H9 (cell line): ENCODE measurements around the gene LCMT2. TPM values are rescaled to one million over a fixed set of nuclear protein-coding genes. Genes with fewer than 3 reads are reported as not detected.

Source experiments
- DNase-seq: peaks from one replicate; pipeline ENCODE4 v3.0.0-alpha.2; 2017
- H2AFZ ChIP-seq: one replicate; pipeline ENCODE4 v1.6.1; 2013; ENCODE audit warnings: mild to moderate bottlenecking, low read length, control low read depth, moderate library complexity
- H2AK5ac ChIP-seq: 2 replicates; pipeline ENCODE4 v1.6.1; 2013; ENCODE audit warnings: low read length, control low read depth, mixed read lengths; ENCODE audit not compliant: insufficient read length
- H2BK120ac ChIP-seq: one replicate; pipeline ENCODE4 v1.6.1; 2013; ENCODE audit warnings: low read depth, mild to moderate bottlenecking, low read length, control low read depth, inconsistent platforms; ENCODE audit not compliant: poor library complexity, severe bottlenecking
- H2BK12ac ChIP-seq: 2 replicates; pipeline ENCODE4 v1.6.1; 2013; ENCODE audit warnings: low read length, control low read depth, mixed read lengths, low read depth; ENCODE audit not compliant: insufficient read length
- H2BK15ac ChIP-seq: 2 replicates; pipeline ENCODE4 v1.6.1; 2013; ENCODE audit warnings: low read depth, low read length, control low read depth
- H2BK20ac ChIP-seq: one replicate; pipeline ENCODE4 v1.6.1; 2013; ENCODE audit warnings: low read depth, mild to moderate bottlenecking, low read length, control low read depth, inconsistent platforms; ENCODE audit not compliant: poor library complexity, severe bottlenecking
- H2BK5ac ChIP-seq: 2 replicates; pipeline ENCODE4 v1.6.1; 2013; ENCODE audit warnings: low read length, control low read depth, mixed read lengths; ENCODE audit not compliant: insufficient read length
- H3K14ac ChIP-seq: 2 replicates; pipeline ENCODE4 v1.6.1; 2013; ENCODE audit warnings: low read length, control low read depth; ENCODE audit not compliant: insufficient read depth
- H3K18ac ChIP-seq: 2 replicates; pipeline ENCODE4 v1.6.1; 2013; ENCODE audit warnings: low read depth, mild to moderate bottlenecking, mixed read lengths, low read length, control low read depth; ENCODE audit not compliant: insufficient read length
- H3K23ac ChIP-seq: 2 replicates; pipeline ENCODE4 v1.6.1; 2013; ENCODE audit warnings: low read length, control low read depth, mixed read lengths, low read depth; ENCODE audit not compliant: insufficient read length
- H3K23me2 ChIP-seq: 2 replicates; pipeline ENCODE4 v1.6.1; 2013; ENCODE audit warnings: low read depth, mild to moderate bottlenecking, mixed read lengths, low read length, control low read depth; ENCODE audit not compliant: insufficient read length, poor library complexity, severe bottlenecking
- H3K27ac ChIP-seq: 2 replicates; pipeline ENCODE4 v1.5.1; 2013; ENCODE audit warnings: low read length, control low read depth, mixed read lengths, low read depth; ENCODE audit not compliant: insufficient read length
- H3K27me3 ChIP-seq: 2 replicates; pipeline ENCODE4 v1.6.1; 2013; ENCODE audit warnings: low read length, control low read depth, inconsistent platforms; ENCODE audit not compliant: insufficient read depth
- H3K4ac ChIP-seq: 2 replicates; pipeline ENCODE4 v1.6.1; 2013; ENCODE audit warnings: low read depth, mild to moderate bottlenecking, control low read depth, inconsistent platforms, low read length, moderate library complexity
- H3K4me1 ChIP-seq: 2 replicates; pipeline ENCODE4 v1.6.1; 2013; ENCODE audit warnings: low read length, control low read depth, inconsistent platforms; ENCODE audit not compliant: insufficient read depth
- H3K4me2 ChIP-seq: 2 replicates; pipeline ENCODE4 v1.6.1; 2013; ENCODE audit warnings: low read length, control low read depth, mixed read lengths; ENCODE audit not compliant: insufficient read length, insufficient read depth
- H3K56ac ChIP-seq: 2 replicates; pipeline ENCODE4 v1.6.1; 2013; ENCODE audit warnings: low read depth, mild to moderate bottlenecking, mixed read lengths, low read length, control low read depth; ENCODE audit not compliant: insufficient read length
- H3K79me1 ChIP-seq: 2 replicates; pipeline ENCODE4 v1.6.1; 2013; ENCODE audit warnings: low read depth, mild to moderate bottlenecking, moderate library complexity, low read length, control low read depth, inconsistent platforms; ENCODE audit not compliant: insufficient read depth, poor library complexity, severe bottlenecking
- H3K79me2 ChIP-seq: 2 replicates; pipeline ENCODE4 v1.6.1; 2013; ENCODE audit warnings: low read length, control low read depth, inconsistent platforms; ENCODE audit not compliant: insufficient read depth
- H3K9ac ChIP-seq: 2 replicates; pipeline ENCODE4 v1.6.1; 2013; ENCODE audit warnings: low read length, control low read depth, mixed read lengths; ENCODE audit not compliant: insufficient read length; ENCODE audit errors: extremely low read depth
- H3K9me3 ChIP-seq: one replicate; pipeline ENCODE4 v1.6.1; 2013; ENCODE audit warnings: low read depth, low read length, inconsistent platforms; ENCODE audit not compliant: control insufficient read depth
- H3T11ph ChIP-seq: one replicate; pipeline ENCODE4 v1.6.1; 2013; ENCODE audit warnings: mild to moderate bottlenecking, low read length, control low read depth, inconsistent platforms
- H4K20me1 ChIP-seq: one replicate; pipeline ENCODE4 v1.6.1; 2013; ENCODE audit not compliant: control insufficient read depth, insufficient read length, insufficient read depth
- H4K5ac ChIP-seq: 2 replicates; pipeline ENCODE4 v1.6.1; 2013; ENCODE audit warnings: low read depth, mild to moderate bottlenecking, mixed read lengths, low read length, control low read depth; ENCODE audit not compliant: insufficient read length
- H4K8ac ChIP-seq: replicated peaks from 2 replicates; pipeline ENCODE4 v1.6.1; 2013; ENCODE audit warnings: low read length, control low read depth, mixed read lengths, low read depth; ENCODE audit not compliant: insufficient read length
- H4K91ac ChIP-seq: 2 replicates; pipeline ENCODE4 v1.6.1; 2013; ENCODE audit warnings: low read depth, mild to moderate bottlenecking, moderate library complexity, mixed read lengths, low read length, control low read depth; ENCODE audit not compliant: insufficient read length
- H3K27ac Mint-ChIP-seq, 3 experiments: 2 replicates in 2 of 3; 3 replicates in 1 of 3; pipeline ENCODE4 v1.8.0; 2020 to 2021; ENCODE audit warnings: mixed read lengths in 3 of 3, mild to moderate bottlenecking in 1 of 3, moderate library complexity in 1 of 3
- H3K27me3 Mint-ChIP-seq: 2 replicates; pipeline ENCODE4 v1.8.0; 2021; ENCODE audit warnings: low read depth, mild to moderate bottlenecking, moderate library complexity, mixed read lengths
- H3K36me3 Mint-ChIP-seq, 3 experiments: 2 replicates in 2 of 3; 3 replicates in 1 of 3; pipeline ENCODE4 v1.8.0; 2020 to 2021; ENCODE audit warnings: low read depth in 3 of 3, mixed read lengths in 3 of 3; ENCODE audit not compliant: insufficient read depth in 1 of 3
- H3K4me1 Mint-ChIP-seq, 2 experiments: 2 replicates each; pipeline ENCODE4 v1.8.0; 2020; ENCODE audit warnings: mixed read lengths in 2 of 2
- H3K4me3 Mint-ChIP-seq, 2 experiments: 2 replicates in 1 of 2; 3 replicates in 1 of 2; pipeline ENCODE4 v1.8.0; 2020 to 2021; ENCODE audit warnings: mild to moderate bottlenecking in 2 of 2, mixed read lengths in 2 of 2, moderate library complexity in 1 of 2
- H3K9me3 Mint-ChIP-seq, 2 experiments: 2 replicates in 1 of 2; 3 replicates in 1 of 2; pipeline ENCODE4 v1.8.0; 2020; ENCODE audit warnings: mild to moderate bottlenecking in 2 of 2, mixed read lengths in 2 of 2, moderate library complexity in 1 of 2
- CTCF ChIP-seq: fragments of 200-600 bp; sonication (generic); conservative IDR thresholded peaks from 3 replicates; pipeline ENCODE4 v1.8.0; 2021; ENCODE audit warnings: antibody characterized with exemption, mild to moderate bottlenecking
- whole genome bisulfite sequencing: extraction: QIAGEN DNeasy Blood & Tissue Kit; methylation state at CpG from one replicate; pipeline ENCODE4 v1.1.7; 2013; ENCODE audit warnings: missing lambda C conversion rate, low lambda C conversion rate, mixed read lengths; ENCODE audit not compliant: insufficient read length; ENCODE audit errors: extremely low coverage; 5-methylcytosine and 5-hydroxymethylcytosine counted together
- total RNA-seq: library from RNA; stranded (reverse); gene quantifications from 2 replicates; pipeline ENCODE4 v1.2.1, GENCODE V29; 2021

Gene LCMT2
- total RNA-seq, 1 experiment from 2014 or later, result 16.5 TPM

DNA sequence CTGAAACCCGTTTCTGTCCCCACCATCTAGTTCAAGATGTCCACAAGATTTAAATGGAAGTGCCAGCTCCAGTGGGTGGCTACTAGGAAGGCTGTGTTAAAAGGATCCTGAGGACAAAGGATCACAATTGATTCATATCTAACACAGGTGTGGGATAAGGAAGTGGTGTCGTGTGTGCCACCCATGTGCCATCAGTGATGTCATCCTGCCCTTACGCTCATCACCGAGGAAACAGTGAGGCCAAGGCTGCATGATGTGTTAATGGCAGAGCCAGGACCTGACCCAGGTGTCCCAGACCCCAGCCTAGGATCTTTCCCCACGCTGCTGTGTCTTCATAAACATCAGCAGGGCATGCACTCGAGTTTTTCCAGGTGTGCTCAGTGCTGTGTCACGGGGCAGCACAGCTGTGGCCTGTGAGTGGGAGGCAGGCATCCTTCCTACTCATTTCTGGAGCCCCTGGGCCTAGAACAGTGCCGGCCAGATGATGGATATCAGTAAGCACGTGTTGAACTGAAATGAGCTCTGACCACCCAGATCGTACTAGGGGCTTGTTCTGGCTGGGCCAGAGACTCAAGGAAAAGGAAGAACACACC lies 53.0 kb downstream of the LCMT2 start:
- Mint-ChIP-seq H3K36me3 (no peaks in the 10 kb centered on the region), H3K4me3 (0 out of 5 replicates have a peak overlapping the region, but pooled peaks of 1 of the 2 experiments have one; percentile 19), H3K27ac (no peak overlapping the region), H3K4me1 (peaks cover 0 to 10% of the 10 kb centered on the region in 2 experiments; a peak in 2 of 4 replicates), H3K9me3 (peaks cover 0 to 2% of the 10 kb centered on the region in 2 experiments; a peak in 1 of 5 replicates), H3K27me3 (peaks cover 5% of the 10 kb centered on the region)
- no peak overlapping the region for H3K4me2 ChIP-seq
- no peak overlapping the region for H3K23ac ChIP-seq
- H3K4ac ChIP-seq, result no peak overlapping the region
- no peak overlapping the region for H2BK5ac ChIP-seq
- no peaks in the 10 kb centered on the region for H3K27me3 ChIP-seq
- H3K27ac ChIP-seq, result no peak overlapping the region
- no peak overlapping the region for H2BK12ac ChIP-seq
- H3K9me3 ChIP-seq, result no peaks in the 10 kb centered on the region
- H3K23me2 ChIP-seq, result no peaks in the 10 kb centered on the region
- no peak overlapping the region for H3K18ac ChIP-seq
- no peak for TF ChIP-seq CTCF
- H4K5ac ChIP-seq, result no peak overlapping the region
- H4K20me1 ChIP-seq, result no peaks in the 10 kb centered on the region
- no peak overlapping the region for H2AFZ ChIP-seq
- no peaks in the 10 kb centered on the region for H3K79me1 ChIP-seq
- no peak overlapping the region for H3K56ac ChIP-seq
- DNase-seq, result no peak
- no peak overlapping the region for H4K91ac ChIP-seq
- no peak overlapping the region for H2BK20ac ChIP-seq
- no peaks in the 10 kb centered on the region for H3K4me1 ChIP-seq
- H2AK5ac ChIP-seq, result no peak overlapping the region
- no peak overlapping the region for H3K9ac ChIP-seq
- no peaks in the 10 kb centered on the region for H3K79me2 ChIP-seq
- no CpG with 5 or more reads among the region's 10 CpGs for WGBS
- no peak overlapping the region for H4K8ac ChIP-seq
- no peak overlapping the region for H2BK15ac ChIP-seq
- H2BK120ac ChIP-seq, result no peak overlapping the region
- no peak overlapping the region for H3T11ph ChIP-seq
- no peak overlapping the region for H3K14ac ChIP-seq
